ENCODE measurements around the gene GIMAP5.

DNA sequence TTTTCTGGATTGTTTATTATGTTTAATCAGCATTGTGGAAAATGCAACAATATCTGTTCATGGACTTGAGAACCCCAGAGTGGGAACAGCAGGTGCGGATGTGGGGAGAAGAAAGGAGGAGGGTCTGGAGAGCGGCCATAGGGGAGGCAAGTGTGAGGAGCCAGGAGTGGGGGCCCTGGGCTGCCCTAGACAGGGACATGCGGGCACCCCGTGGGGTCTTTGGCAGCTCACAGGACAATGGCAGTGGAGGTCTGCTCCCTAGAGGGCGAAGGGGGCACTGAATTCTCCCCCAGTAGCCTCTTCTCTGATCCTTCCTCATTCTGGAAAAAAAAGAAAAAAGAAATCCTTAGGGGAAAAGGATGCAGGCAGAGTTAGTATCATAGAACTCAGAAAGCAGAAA is 54.1 kb downstream of the GIMAP5 start:
- TF ChIP-seq EP300 (conservative IDR thresholded peaks at IDR 0.05; ENCODE audit: poor library complexity, severe bottlenecking): no peak
- TF ChIP-seq CTCF (IDR thresholded peaks at IDR 0.05; ENCODE audit: poor library complexity, severe bottlenecking): no peak
- TF ChIP-seq POLR2AphosphoS5 (IDR thresholded peaks at IDR 0.05): no peak
- no peak for TF ChIP-seq EZH2 (IDR thresholded peaks at IDR 0.05; ENCODE audit: borderline replicate concordance, insufficient read depth, low read length, poor library complexity, severe bottlenecking)
- no peak for TF ChIP-seq REST (IDR thresholded peaks at IDR 0.05; ENCODE audit: borderline replicate concordance)
- TF ChIP-seq SMC3 (conservative IDR thresholded peaks at IDR 0.05; ENCODE audit: poor library complexity): no peak
